ENCODE results near the gene STAB1.

STAB1 gene

GRCh38 chr3:52570076-52570475, 74.9 kb downstream of the STAB1 start:
- no peak for DNase-seq (ENCODE audit: low read depth in 2 of 2)

DNA sequence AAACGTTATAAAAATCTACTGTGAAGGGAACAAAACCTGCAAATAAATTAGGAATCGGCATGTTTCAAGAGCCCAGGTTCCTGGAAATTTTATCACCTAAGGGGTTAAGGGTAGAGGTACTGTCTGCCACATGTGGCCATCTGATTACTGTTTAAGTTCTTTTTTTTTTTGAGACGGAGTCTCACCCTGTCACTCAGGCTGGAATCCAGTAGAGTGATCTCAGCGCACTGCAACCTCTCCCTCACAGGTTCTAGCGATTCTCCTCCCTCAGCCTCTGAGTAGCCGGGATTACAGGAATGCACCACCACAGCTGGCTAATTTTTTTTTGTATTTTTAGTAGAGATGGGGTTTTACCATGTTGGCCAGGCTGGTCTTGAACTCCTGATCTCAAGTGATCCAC, 77.1 kb downstream of the STAB1 start:
- no peak for DNase-seq (ENCODE audit: low read depth in 2 of 2)

Measured in fibroblast of skin of left biceps (primary cell).